Hindlimb muscle (tissue), 1 donor: ENCODE data around the gene MMEL1. TPM values are rescaled to one million over a fixed set of nuclear protein-coding genes. Genes with fewer than 3 reads are reported as not detected.

ENCODE experiments used
- DNase-seq: peaks from one replicate; pipeline ENCODE4 v3.0.0-alpha.2; 2013
- polyA plus RNA-seq: library from polyadenylated mRNA; unstranded; fragments of 120-200 nt; gene quantifications from one replicate; pipeline ENCODE4 v1.2.1, GENCODE V29; 2013; ENCODE audit not compliant: insufficient read length

MMEL1 gene
- polyA plus RNA-seq, 1 donor, result 0.59 TPM

GRCh38 chr1:2642560-2643413, 10.0 kb upstream of the MMEL1 start:
- peak; percentile 92 for DNase-seq

- DNase-seq, result no peak
Observed at GRCh38 chr1:2642131-2642559, 9.3 kb upstream of the MMEL1 start.

- no peak for DNase-seq
Observed at GRCh38 chr1:2641381-2642130, 8.7 kb upstream of the MMEL1 start.

- DNase-seq, result no peak
Observed at GRCh38 chr1:2640626-2641025, 7.8 kb upstream of the MMEL1 start.

- DNase-seq, result no peak
Observed at GRCh38 chr1:2639607-2640521, 7.0 kb upstream of the MMEL1 start.

- no peak for DNase-seq
Observed at GRCh38 chr1:2639203-2639602, 6.4 kb upstream of the MMEL1 start.

GRCh38 chr1:2638466-2639115, 5.8 kb upstream of the MMEL1 start:
- no peak for DNase-seq

GRCh38 chr1:2637442-2638145, 4.8 kb upstream of the MMEL1 start:
- no peak for DNase-seq

- no peak for DNase-seq
Observed at GRCh38 chr1:2636733-2637132, 3.9 kb upstream of the MMEL1 start.

- no peak for DNase-seq
Observed at GRCh38 chr1:2635361-2636010, 2.7 kb upstream of the MMEL1 start.

- peak; percentile 49 for DNase-seq
Observed at GRCh38 chr1:2633936-2634491, 1.2 kb upstream of the MMEL1 start.

GRCh38 chr1:2633366-2633935, 635 bp upstream of the MMEL1 start:
- no peak for DNase-seq

- DNase-seq, result no peak
Observed at GRCh38 chr1:2632051-2632430, 775 bp downstream of the MMEL1 start.

GRCh38 chr1:2631136-2632050, 1.4 kb downstream of the MMEL1 start:
- DNase-seq, result no peak

GRCh38 chr1:2630498-2631135, 2.2 kb downstream of the MMEL1 start:
- DNase-seq, result no peak

GRCh38 chr1:2629627-2630497, 3.0 kb downstream of the MMEL1 start:
- DNase-seq, result no peak

- no peak for DNase-seq
Observed at GRCh38 chr1:2628933-2629626, 3.7 kb downstream of the MMEL1 start.
